ENCODE measurements around the gene PLA2G2D. TPM values are rescaled to one million over a fixed set of nuclear protein-coding genes. Genes with fewer than 3 reads are reported as not detected.

The PLA2G2D gene, protein sequence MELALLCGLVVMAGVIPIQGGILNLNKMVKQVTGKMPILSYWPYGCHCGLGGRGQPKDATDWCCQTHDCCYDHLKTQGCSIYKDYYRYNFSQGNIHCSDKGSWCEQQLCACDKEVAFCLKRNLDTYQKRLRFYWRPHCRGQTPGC
- total RNA-seq = not detected in 2 replicates

DNA sequence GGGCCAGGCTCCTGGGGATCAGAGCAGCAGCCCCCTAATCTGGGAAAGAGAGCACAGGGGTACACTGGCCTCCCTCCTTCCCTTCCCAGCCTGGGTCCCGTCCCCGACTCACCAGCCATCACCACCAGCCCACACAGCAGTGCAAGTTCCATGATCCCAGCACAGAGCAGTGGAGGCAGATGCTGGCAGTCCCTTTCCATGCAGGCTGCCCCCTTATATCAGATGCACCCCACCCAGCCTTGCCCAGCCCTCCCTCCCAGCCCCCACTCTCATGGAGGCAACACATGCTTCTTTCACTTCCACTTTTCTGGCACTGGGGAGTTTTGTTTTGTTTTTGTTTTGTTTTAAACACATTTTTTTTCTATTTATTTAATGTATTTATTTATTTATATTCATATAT, at the start of gene PLA2G2D:
Gene PLA2G2D, minus strand, starts transcription at position 190 of the 400 bp plus-strand sequence. Its CDS starts 38 bp downstream, at position 152.

DNA sequence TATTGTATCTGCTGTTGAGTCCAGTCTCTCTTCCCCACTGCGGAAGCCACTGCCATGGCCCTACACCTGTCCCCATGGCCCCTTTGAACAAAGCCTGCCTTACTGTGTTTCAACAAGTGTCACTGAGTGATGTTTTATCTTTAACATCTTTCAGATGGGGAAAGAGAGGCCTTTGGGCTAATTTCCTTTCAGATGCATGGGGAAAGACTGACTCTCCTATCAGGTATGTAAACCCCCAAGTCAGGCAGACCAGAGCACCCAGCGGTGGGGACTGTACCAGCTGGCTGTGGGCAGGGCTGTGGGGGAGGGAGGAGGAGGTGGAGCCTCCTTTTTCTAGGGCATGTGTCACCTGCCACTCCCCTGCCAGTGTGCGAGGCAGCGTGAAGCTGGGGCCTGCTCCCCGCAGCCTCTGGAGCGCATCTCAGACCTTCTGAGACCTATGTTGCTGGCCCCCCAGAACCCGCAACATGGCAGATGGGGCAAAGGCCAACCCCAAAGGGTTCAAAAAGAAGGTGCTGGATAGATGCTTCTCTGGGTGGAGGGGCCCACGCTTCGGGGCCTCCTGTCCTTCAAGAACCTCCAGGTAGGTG, 19.7 kb upstream of the PLA2G2D start, which contains the start of gene PLA2G2F:
Gene PLA2G2F, plus strand, starts transcription at position 363 of the 590 bp plus-strand sequence. Its CDS starts 105 bp downstream, at position 468.

DNA sequence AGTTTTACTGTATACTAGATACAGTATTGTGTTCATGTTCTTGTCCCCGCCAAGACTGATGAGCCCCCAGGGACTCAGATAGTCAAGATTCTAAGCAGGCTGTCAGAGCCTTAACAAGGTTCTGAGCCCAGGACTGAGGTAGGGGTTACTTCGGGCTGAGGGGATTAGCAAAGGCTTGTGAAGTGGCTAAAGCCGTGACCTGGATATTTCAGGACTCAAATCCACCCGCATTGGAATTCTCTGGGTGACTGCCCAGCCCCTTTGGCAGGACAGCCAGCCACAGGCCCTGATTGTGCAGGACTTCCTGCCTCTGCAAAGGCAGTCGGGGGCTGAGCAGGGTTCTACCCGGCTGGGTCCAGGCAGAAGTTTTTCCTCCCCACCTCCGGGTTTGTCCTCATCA, 49.5 kb downstream of the PLA2G2D start, which contains the start of gene PLA2G5:
Gene PLA2G5, plus strand, starts transcription at position 321 of the 400 bp plus-strand sequence. CDS start 14,637 bp downstream, outside the sequence.

Other genes with a start within 250 kb of the PLA2G2D start
- gene OTUD3, start 237.1 kb downstream of the PLA2G2D start, total RNA-seq = 1.8 and 8.9 TPM in 2 replicates
- gene PLA2G2E, start 195.9 kb downstream of the PLA2G2D start, total RNA-seq = not detected in 2 replicates
- gene PLA2G2A, start 139.9 kb downstream of the PLA2G2D start, total RNA-seq = not detected in 2 replicates
- gene PLA2G5, start 49.3 kb downstream of the PLA2G2D start, total RNA-seq = 0.16 and 1.0 TPM in 2 replicates
- not detected in 2 replicates for gene PLA2G2F, start 19.8 kb upstream of the PLA2G2D start, total RNA-seq
- gene UBXN10, start 66.6 kb upstream of the PLA2G2D start, total RNA-seq = not detected in 2 replicates
- gene PLA2G2C, start 67.0 kb upstream of the PLA2G2D start, total RNA-seq = not detected in 2 replicates
- gene VWA5B1, start 171.3 kb upstream of the PLA2G2D start, total RNA-seq = not detected in 2 replicates

Measured in bladder microvascular endothelial cell (primary cell).